HG03354 (cell line): Measurements from ENCODE around the gene HS3ST2.

Experiments
- ATAC-seq: cut with Tn5 transposase; IDR thresholded peaks from one replicate; pipeline ENCODE4 v1.9.1; 2021; ENCODE audit warnings: mild to moderate bottlenecking; ENCODE audit not compliant: unreplicated experiment, poor library complexity, severe bottlenecking

The HS3ST2 gene

GRCh38 chr16:22813948-22814710 lies at the start of gene HS3ST2:
HS3ST2 (plus strand) TSS chr16:22814162; CDS start chr16:22814611, 449 bp downstream.
- ATAC-seq: no peak

DNA sequence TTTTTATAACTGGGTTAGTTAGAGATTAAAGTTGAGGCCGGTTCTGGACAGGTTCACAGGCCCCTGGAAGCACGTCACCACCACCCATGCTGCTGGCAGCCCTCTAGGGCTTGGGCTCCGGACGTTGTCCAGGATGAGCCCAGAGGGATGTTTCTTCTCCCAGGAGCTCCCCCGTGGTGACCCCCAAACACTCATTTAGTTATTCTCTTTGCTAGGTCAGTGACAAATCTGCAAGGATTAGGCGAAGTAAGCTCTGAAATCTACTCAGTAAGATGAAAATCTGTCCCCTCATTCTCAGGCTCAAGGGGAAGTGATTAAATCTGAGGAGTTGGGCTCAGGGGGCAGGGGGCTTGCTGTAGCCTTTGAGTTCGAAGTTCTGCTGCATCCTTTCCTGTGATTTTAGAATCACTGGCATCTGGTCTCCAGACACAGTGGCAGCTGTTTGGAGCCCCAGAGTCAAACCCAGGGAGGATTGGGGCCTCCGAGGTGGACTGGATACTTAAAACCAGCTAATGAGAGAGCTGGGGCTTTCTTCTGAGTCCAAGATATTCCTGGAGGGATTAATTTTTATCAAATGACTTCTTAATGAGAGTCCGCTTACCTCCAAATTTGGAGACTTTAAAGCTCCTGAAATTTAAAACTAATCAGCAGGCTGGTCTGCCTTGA lies 49.2 kb upstream of the HS3ST2 start:
- no peak for ATAC-seq

DNA sequence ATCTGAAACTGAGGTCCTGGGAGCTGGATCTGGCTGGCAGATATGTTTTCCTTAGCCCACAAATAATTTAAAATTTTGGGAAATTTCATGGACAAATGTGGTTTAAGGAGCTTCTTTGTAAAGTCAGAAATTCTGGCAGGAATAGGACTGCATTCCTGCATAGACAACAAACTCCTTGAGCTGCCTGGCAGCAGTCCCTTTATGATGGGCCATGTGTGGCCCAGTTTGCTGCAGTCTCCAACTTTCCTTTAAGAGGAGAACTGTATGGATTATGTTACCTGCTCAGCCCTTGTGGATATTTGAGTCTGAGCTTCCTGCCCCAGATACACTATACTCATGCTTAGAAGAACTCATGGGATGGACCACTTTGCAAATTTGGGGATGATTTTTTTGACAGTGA lies 48.5 kb upstream of the HS3ST2 start:
- no peak for ATAC-seq

GRCh38 chr16:22770866-22771265 lies 43.1 kb upstream of the HS3ST2 start:
- ATAC-seq: no peak

DNA sequence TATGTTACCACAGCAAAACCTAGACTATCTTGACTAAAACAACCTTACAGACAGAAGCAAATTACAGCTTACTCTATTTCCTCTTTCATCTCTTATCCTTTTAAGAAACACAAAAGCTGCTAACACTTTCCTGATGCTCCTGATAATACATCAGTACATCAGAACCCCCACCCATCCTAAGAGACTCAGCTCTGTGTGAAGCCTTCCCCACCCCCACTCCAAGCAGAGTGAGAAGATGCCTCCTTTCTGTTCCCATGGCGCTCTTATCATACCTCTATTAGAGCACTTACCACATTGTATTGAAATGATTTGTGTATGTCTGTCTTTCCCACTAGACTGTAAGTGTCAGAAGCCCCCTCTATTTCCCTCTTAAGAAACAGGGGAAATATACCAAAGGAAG lies 42.4 kb upstream of the HS3ST2 start:
- ATAC-seq: no peak

DNA sequence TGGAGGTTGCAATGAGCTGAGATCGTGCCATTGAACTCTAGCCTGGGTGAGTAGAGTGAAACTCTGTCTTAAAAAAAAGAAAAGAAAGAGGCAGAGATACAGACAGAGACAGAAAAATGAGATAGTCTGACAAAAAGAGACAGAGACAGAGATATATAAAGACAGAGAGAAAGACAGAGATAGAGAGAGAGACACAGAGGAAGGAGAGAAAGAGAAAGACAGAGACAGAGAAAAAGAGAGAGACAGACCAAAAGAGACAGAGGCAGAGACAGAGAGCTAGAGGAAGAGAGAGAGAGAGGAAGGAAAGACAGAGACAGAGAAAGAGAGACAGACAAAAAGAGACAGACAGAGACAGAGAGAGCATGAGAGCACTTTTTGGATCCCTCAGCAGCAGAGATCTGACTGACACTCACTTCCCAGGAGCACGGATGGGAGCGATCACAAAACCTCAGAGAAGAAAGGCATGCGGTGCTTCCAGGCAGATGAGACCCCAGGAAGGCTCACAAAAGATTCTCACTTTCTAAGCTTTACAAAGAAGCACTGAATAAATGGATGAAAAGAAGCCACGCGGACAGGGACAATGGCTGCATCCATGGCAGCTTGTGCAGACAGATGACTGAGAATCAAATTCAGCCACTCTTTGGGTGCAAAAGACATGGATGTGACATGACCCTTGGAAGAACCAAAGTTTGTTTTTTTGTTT lies 38.6 kb upstream of the HS3ST2 start:
- no peak for ATAC-seq

DNA sequence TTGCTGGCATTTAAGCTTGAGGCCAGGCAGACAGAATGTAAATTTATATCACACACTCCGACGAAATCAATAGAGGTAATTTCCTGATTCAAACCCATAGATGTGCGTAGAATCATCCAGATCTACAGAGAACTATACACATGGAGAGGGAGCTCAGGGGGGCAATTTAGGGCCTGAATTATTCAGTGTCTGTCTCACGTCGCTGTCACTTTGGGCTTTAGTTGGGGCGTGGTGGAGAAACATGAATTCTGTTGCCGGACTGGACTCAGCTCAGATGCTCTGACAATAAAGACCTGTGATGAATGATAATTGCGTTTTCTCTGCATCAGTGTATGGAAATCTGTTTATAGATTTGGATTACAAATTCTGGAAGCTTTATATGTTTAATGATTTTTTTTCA lies 32.5 kb upstream of the HS3ST2 start:
- ATAC-seq: no peak

DNA sequence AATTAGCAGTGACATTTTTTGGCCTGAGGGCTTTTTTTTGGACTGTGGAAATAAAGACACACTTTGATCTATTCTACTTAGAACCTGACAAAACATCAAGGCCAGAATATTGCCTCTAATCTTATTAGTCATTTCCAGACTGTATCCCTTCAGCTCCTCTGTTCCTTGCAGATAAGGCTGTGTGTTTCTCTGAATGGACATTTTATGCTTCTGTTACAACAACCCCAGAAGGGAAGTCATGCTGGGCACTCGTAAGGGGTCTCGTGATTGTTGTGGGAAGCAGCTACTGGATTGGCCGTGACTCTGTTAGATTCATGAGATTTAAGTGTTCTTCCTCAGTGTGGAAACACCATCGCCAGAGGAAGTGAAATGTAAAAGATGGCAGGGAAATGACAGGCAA lies 31.6 kb upstream of the HS3ST2 start:
- ATAC-seq: no peak

DNA sequence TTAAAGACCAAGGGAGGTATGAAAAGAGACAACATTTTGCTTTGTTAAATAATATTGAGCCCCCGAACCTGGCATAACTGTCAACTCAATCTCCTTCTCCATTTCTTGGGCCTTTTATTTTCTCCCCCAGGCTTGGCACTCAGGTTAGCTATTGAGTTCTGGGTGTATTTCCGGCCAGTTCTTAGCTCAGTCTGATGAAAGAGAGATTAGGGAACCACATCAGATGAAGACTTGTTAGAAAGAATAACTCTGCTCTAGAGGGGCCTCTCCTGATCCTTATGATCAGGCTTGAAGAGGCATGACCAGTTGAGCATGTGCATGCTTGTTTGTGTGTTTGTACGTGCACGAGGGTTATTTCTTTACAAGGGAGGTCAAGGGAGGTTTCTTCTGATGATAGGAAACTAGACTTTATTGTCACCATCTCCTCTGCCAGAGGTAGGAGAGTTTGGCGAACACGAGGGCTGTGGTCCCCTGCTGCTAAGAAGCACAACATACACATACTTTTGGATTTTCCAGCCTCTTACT lies 29.2 kb upstream of the HS3ST2 start:
- ATAC-seq: no peak

GRCh38 chr16:22785552-22785951 lies 28.4 kb upstream of the HS3ST2 start:
- ATAC-seq: no peak

DNA sequence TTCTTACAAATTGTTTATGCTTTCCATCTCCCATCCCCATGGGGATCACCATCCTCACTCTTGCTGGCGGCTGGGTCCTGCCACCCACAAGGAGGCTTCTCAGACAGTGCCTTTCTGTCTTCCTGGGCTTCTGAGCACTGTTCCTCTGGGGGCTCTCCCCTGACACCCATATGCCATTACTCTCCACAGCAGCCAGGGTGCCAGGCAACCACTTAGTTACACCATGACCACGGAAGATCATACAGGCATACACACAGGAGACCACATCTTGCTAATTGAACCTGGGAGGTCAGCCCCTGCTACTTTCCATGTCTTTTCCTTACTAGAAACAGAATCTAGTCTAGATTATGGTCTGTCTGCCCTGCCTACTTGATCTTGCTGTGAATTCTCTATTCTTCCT lies 27.7 kb upstream of the HS3ST2 start:
- no peak for ATAC-seq

- ATAC-seq: no peak
Measured at GRCh38 chr16:22786691-22787090, 27.3 kb upstream of the HS3ST2 start.

- no peak for ATAC-seq
Measured at GRCh38 chr16:22787466-22788192, 26.3 kb upstream of the HS3ST2 start.

- no peak for ATAC-seq
Measured at GRCh38 chr16:22788193-22788530, 25.8 kb upstream of the HS3ST2 start.

- ATAC-seq: no peak
Measured at GRCh38 chr16:22789281-22789945, 24.5 kb upstream of the HS3ST2 start.

GRCh38 chr16:22797551-22797950 lies 16.4 kb upstream of the HS3ST2 start:
- no peak for ATAC-seq

GRCh38 chr16:22799113-22799512 lies 14.8 kb upstream of the HS3ST2 start:
- no peak for ATAC-seq

DNA sequence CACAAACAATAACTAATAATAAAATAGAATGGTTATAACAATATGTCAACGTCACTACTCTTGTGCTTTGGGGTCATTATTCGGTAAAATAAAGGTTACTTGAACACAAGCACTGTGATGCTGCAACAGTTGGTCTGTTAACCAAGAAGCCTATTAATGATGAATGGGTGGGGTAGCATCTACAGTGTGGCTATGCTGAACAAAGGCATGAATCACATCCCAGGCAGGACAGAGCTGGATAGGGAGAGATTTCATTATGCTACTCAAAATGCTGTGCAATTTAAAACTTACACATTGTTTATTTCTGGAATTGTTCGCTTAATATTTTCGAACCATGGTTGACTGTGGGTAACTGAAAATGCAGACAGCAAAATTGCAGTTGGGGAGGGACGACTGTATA lies 9.1 kb upstream of the HS3ST2 start:
- ATAC-seq: no peak

- no peak for ATAC-seq
Measured at GRCh38 chr16:22805326-22805725, 8.6 kb upstream of the HS3ST2 start.

DNA sequence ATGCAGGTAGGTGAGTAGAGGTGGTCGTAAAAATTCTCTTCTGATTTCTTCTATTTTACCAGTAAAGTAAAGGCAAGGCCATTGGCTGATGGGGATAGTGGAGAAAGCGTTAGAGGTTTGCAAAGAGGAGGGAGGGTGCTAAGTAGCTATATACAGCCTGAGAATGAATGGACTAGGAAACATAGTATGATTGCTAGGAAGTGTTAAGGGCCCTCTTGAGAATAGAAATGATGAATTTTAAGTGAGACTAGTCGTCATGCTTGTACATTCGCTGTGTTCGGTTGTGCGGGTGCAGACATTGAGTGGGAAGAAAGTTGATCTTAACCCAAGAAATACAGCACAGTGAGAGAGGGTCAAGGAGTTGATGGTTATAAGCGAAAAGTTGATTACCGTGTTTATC lies 7.2 kb upstream of the HS3ST2 start:
- ATAC-seq: no peak
